Neural cell (in vitro differentiated cells): ENCODE measurements around the gene GALR3. TPM values are rescaled to one million over a fixed set of nuclear protein-coding genes. Genes with fewer than 3 reads are reported as not detected.

Experiments used
- H2AFZ ChIP-seq: fragments of 200-600, 300-800 bp; sonication (generic), shearing (Covaris generic); 2 replicates; pipeline ENCODE4 v1.6.0; 2014; ENCODE audit warnings: low read depth, mild to moderate bottlenecking, antibody characterized with exemption, low read length, moderate library complexity
- H3F3A ChIP-seq: fragments of 200-600 bp; shearing (Covaris generic); 2 replicates; pipeline ENCODE4 v1.6.1; 2016; ENCODE audit warnings: mild to moderate bottlenecking, moderate library complexity, mixed read lengths, antibody characterized with exemption, low read length; ENCODE audit not compliant: insufficient read depth, poor library complexity, severe bottlenecking
- H3K27ac ChIP-seq: fragments of 200-600, 300-800 bp; sonication (generic), shearing (Covaris generic); 2 replicates; pipeline ENCODE4 v1.5.1; 2014; ENCODE audit warnings: mild to moderate bottlenecking, low read length, moderate library complexity
- H3K27me3 ChIP-seq: fragments of 300-800, 200-600 bp; sonication (generic), shearing (Covaris generic); 2 replicates; pipeline ENCODE4 v1.6.0; 2014; ENCODE audit warnings: mild to moderate bottlenecking, low read depth, low read length, moderate library complexity; ENCODE audit not compliant: insufficient read depth
- H3K36me3 ChIP-seq: fragments of 300-800, 200-600 bp; sonication (generic), shearing (Covaris generic); 2 replicates; pipeline ENCODE4 v1.5.1; 2014; ENCODE audit warnings: mild to moderate bottlenecking, antibody characterized with exemption, low read length, moderate library complexity; ENCODE audit not compliant: insufficient read depth
- H3K4me2 ChIP-seq: fragments of 300-800, 200-600 bp; sonication (generic), shearing (Covaris generic); 2 replicates; pipeline ENCODE4 v1.6.0; 2014; ENCODE audit warnings: mild to moderate bottlenecking, low read length
- H3K4me3 ChIP-seq: fragments of 300-800, 200-600 bp; sonication (generic), shearing (Covaris generic); 2 replicates; pipeline ENCODE4 v1.5.1; 2014; ENCODE audit warnings: mild to moderate bottlenecking, low read length, moderate library complexity
- H3K79me2 ChIP-seq: fragments of 200-600 bp; shearing (Covaris generic); replicated peaks from 2 replicates; pipeline ENCODE4 v1.6.0; 2014; ENCODE audit warnings: mild to moderate bottlenecking, low read length, moderate library complexity; ENCODE audit not compliant: insufficient read depth
- H3K9ac ChIP-seq: fragments of 300-800, 200-600 bp; sonication (generic), shearing (Covaris generic); 2 replicates; pipeline ENCODE4 v1.6.1; 2016; ENCODE audit warnings: mild to moderate bottlenecking, low read length, mixed read lengths
- H3K9me2 ChIP-seq: fragments of 200-600 bp; shearing (Covaris generic); 2 replicates; pipeline ENCODE4 v1.6.1; 2016; ENCODE audit warnings: mild to moderate bottlenecking, low read length, mixed read lengths; ENCODE audit not compliant: insufficient read depth
- H3K9me3 ChIP-seq: fragments of 200-600, 300-800 bp; sonication (generic), shearing (Covaris generic); 2 replicates; pipeline ENCODE4 v1.6.1; 2016; ENCODE audit warnings: mild to moderate bottlenecking, mixed run types, low read length, moderate library complexity, mixed read lengths
- H4K20me1 ChIP-seq: fragments of 200-600 bp; shearing (Covaris generic); 2 replicates; pipeline ENCODE4 v1.6.1; 2016; ENCODE audit warnings: mild to moderate bottlenecking, mixed run types; ENCODE audit not compliant: insufficient read depth
- EP300 ChIP-seq: fragments of 450-650 bp; conservative IDR thresholded peaks from 2 replicates; pipeline ENCODE4 v1.6.1; 2014; ENCODE audit warnings: antibody characterized with exemption, mild to moderate bottlenecking, moderate library complexity; ENCODE audit not compliant: poor library complexity, severe bottlenecking
- EZH2 ChIP-seq: fragments of 200-600, 300-800 bp; shearing (Covaris generic), sonication (generic); IDR thresholded peaks from 2 replicates; pipeline ENCODE4 v1.6.1; 2014; ENCODE audit warnings: antibody characterized with exemption, low read length, borderline replicate concordance, mild to moderate bottlenecking; ENCODE audit not compliant: insufficient read depth, poor library complexity, severe bottlenecking
- MXI1 ChIP-seq: fragments of 450-650 bp; conservative IDR thresholded peaks from 2 replicates; pipeline ENCODE4 v1.6.1; 2014; ENCODE audit warnings: antibody characterized with exemption, mild to moderate bottlenecking; ENCODE audit not compliant: poor library complexity, severe bottlenecking
- POLR2AphosphoS5 ChIP-seq: IDR thresholded peaks from 2 replicates; pipeline ENCODE4 v1.6.1; 2012
- RAD21 ChIP-seq: fragments of 450-650 bp; conservative IDR thresholded peaks from 2 replicates; pipeline ENCODE4 v1.6.1; 2014; ENCODE audit warnings: antibody characterized with exemption, mild to moderate bottlenecking, moderate library complexity
- SMC3 ChIP-seq: fragments of 450-650 bp; conservative IDR thresholded peaks from 2 replicates; pipeline ENCODE4 v1.6.1; 2014; ENCODE audit warnings: antibody characterized with exemption, mild to moderate bottlenecking, moderate library complexity; ENCODE audit not compliant: poor library complexity
- TAF1 ChIP-seq: IDR thresholded peaks from 2 replicates; pipeline ENCODE4 v1.6.1; 2012; ENCODE audit warnings: low read depth
- polyA plus RNA-seq: library from polyadenylated mRNA; depleted of rRNA; stranded (reverse); fragments of >200 nt; gene quantifications from 2 replicates; pipeline ENCODE4 v1.2.3, GENCODE V29; 2014
- TF ChIP-seq, protein P1 (sequence below): IDR thresholded peaks from 2 replicates; pipeline ENCODE4 v1.6.1; 2012; ENCODE audit warnings: borderline replicate concordance
- TF ChIP-seq, protein P2 (sequence below): fragments of 450-650 bp; IDR thresholded peaks from 2 replicates; pipeline ENCODE4 v1.5.1; 2014; ENCODE audit warnings: antibody characterized with exemption, mild to moderate bottlenecking, moderate library complexity; ENCODE audit not compliant: poor library complexity, severe bottlenecking

Gene GALR3
- polyA plus RNA-seq, 1 donor from 2014 or later: 0.73 TPM

DNA sequence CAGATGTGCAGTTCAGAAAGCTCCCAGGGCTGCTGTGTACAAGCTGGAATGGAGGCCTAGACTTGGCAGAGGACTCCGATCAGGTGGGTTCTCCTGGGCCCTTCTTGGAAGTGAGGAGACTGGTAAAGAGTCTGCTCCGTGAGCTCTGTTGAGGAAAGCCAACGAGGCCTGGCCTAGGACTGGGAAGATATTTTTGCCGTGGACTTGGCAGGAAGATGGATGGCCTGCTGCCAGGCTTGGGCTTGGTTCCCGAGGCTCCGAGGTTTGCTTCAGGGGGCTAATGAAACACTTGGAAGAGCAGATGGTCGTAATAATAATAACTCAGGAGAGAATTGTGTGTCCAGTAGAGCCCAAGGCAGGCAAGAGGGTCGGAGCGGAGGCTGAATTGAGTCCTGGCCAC lies 3.9 kb downstream of the GALR3 start (continued):
- no peak for TF ChIP-seq EP300

DNA sequence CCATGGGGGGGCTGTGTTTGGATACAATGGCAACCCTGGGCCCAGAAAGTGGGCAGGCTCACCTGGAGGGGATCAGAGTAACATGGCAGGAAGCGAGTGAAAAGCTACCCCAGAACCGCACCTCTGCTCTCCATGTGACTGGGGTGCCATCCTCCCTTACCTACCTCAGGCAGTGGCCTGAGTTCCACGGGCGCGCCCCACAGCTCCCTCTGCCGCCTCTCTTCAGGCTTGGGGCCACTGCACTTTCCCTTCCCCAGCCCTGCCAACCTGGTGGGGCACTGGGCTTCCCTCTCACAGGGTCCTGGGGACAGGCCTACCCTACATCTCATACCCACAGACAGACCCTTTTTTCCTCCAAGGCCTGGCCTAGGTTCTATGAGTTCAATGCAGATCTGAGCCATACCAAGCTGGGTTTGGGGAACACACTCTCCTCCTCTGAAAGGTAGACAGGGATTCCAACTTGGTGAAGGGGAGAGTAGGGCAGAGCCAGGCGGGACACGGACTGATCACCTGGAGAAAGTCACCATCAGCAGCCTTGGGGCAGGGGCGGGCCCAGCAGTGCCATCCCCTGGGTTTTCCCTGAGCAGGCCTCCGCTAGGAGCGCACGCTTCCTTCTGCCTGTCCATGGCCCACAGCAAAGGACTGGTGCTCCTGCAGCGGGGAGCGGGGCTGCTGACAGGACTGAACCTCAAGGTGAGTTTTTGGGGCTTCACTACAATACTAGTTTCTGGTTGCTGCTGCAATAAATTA lies 7.1 kb downstream of the GALR3 start:
- Histone ChIP-seq H3K27ac (no peak overlapping the region), H3K9ac (no peak overlapping the region), H3K4me3 (no peak overlapping the region), H3K27me3 (peaks cover 5% of the 10 kb centered on the region), H3K9me2 (no peaks in the 10 kb centered on the region), H3K4me2 (no peak overlapping the region), H3K79me2 (no peaks in the 10 kb centered on the region), H3F3A (no peaks in the 10 kb centered on the region), H3K9me3 (no peaks in the 10 kb centered on the region), H3K36me3 (peaks cover 6% of the 10 kb centered on the region), H2AFZ (no peak overlapping the region), H4K20me1 (no peaks in the 10 kb centered on the region)
- no peak for TF ChIP-seq POLR2AphosphoS5
- TF ChIP-seq EP300: no peak
- TF ChIP-seq, protein P1, sequence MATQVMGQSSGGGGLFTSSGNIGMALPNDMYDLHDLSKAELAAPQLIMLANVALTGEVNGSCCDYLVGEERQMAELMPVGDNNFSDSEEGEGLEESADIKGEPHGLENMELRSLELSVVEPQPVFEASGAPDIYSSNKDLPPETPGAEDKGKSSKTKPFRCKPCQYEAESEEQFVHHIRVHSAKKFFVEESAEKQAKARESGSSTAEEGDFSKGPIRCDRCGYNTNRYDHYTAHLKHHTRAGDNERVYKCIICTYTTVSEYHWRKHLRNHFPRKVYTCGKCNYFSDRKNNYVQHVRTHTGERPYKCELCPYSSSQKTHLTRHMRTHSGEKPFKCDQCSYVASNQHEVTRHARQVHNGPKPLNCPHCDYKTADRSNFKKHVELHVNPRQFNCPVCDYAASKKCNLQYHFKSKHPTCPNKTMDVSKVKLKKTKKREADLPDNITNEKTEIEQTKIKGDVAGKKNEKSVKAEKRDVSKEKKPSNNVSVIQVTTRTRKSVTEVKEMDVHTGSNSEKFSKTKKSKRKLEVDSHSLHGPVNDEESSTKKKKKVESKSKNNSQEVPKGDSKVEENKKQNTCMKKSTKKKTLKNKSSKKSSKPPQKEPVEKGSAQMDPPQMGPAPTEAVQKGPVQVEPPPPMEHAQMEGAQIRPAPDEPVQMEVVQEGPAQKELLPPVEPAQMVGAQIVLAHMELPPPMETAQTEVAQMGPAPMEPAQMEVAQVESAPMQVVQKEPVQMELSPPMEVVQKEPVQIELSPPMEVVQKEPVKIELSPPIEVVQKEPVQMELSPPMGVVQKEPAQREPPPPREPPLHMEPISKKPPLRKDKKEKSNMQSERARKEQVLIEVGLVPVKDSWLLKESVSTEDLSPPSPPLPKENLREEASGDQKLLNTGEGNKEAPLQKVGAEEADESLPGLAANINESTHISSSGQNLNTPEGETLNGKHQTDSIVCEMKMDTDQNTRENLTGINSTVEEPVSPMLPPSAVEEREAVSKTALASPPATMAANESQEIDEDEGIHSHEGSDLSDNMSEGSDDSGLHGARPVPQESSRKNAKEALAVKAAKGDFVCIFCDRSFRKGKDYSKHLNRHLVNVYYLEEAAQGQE: no peak
- TF ChIP-seq TAF1: no peak
- no peak for TF ChIP-seq RAD21
- no peak for TF ChIP-seq EZH2
- TF ChIP-seq MXI1: no peak
- TF ChIP-seq SMC3: no peak
- TF ChIP-seq, protein P2, sequence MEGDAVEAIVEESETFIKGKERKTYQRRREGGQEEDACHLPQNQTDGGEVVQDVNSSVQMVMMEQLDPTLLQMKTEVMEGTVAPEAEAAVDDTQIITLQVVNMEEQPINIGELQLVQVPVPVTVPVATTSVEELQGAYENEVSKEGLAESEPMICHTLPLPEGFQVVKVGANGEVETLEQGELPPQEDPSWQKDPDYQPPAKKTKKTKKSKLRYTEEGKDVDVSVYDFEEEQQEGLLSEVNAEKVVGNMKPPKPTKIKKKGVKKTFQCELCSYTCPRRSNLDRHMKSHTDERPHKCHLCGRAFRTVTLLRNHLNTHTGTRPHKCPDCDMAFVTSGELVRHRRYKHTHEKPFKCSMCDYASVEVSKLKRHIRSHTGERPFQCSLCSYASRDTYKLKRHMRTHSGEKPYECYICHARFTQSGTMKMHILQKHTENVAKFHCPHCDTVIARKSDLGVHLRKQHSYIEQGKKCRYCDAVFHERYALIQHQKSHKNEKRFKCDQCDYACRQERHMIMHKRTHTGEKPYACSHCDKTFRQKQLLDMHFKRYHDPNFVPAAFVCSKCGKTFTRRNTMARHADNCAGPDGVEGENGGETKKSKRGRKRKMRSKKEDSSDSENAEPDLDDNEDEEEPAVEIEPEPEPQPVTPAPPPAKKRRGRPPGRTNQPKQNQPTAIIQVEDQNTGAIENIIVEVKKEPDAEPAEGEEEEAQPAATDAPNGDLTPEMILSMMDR: no peak

DNA sequence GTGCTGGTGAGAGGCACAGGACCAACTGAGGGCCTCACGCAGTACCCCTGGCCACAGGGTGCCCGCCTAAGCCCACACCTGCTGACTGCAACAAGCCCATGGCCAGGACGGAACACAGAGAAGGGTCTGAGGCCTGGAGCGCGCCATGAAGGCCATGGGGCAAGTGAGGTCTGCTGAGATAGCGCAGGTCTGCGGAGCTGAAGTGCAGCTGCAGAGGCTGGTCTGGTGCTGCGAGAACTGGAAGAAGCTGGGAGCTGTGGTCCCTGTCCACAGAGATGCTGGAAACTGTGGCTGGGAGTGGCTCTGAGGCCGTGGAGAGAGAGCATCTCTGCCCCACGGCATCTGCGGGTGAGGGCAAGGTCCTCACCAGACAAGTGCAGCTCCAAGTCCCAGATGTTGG lies 8.3 kb downstream of the GALR3 start:
- H3K36me3 ChIP-seq: peaks cover 6% of the 10 kb centered on the region
- no peak for TF ChIP-seq TAF1
- TF ChIP-seq MXI1: no peak
- TF ChIP-seq EZH2: no peak
- TF ChIP-seq EP300: no peak
- no peak for TF ChIP-seq SMC3
- TF ChIP-seq POLR2AphosphoS5: no peak
- TF ChIP-seq, protein P1: no peak
- no peak for TF ChIP-seq RAD21
- TF ChIP-seq, protein P2: no peak
- no peaks in the 10 kb centered on the region for H3K9me3 ChIP-seq

More for the DNA sequence above, 8.3 kb downstream of the GALR3 start:
- no peak overlapping the region for H3K9ac ChIP-seq
- H3K9me2 ChIP-seq: no peaks in the 10 kb centered on the region
- H3F3A ChIP-seq: no peaks in the 10 kb centered on the region
- H4K20me1 ChIP-seq: no peaks in the 10 kb centered on the region
- no peaks in the 10 kb centered on the region for H3K79me2 ChIP-seq
- H3K27me3 ChIP-seq: no peaks in the 10 kb centered on the region
- H2AFZ ChIP-seq: no peak overlapping the region
- H3K27ac ChIP-seq: no peak overlapping the region
- H3K4me2 ChIP-seq: no peak overlapping the region
- H3K4me3 ChIP-seq: no peak overlapping the region
